KMS-11 (cell line): ENCODE results near the gene PARD3B.

Experiments used
- H2AFZ ChIP-seq: fragments of 200-600 bp; sonication (generic); 2 replicates; pipeline ENCODE4 v1.6.1; 2016; ENCODE audit warnings: antibody characterized with exemption, mixed run types, low read depth
- H3K27ac ChIP-seq: fragments of 200-600 bp; sonication (generic); 2 replicates; pipeline ENCODE4 v1.6.1; 2016; ENCODE audit warnings: mild to moderate bottlenecking, mixed run types
- H3K27me3 ChIP-seq: fragments of 200-600 bp; sonication (generic); 2 replicates; pipeline ENCODE4 v1.6.1; 2017; ENCODE audit warnings: mild to moderate bottlenecking, low read depth, mixed run types, moderate library complexity; ENCODE audit not compliant: insufficient read depth
- H3K36me3 ChIP-seq: fragments of 200-600 bp; sonication (generic); 2 replicates; pipeline ENCODE4 v1.6.1; 2017; ENCODE audit warnings: mild to moderate bottlenecking, mixed run types; ENCODE audit not compliant: insufficient read depth
- H3K4me1 ChIP-seq: fragments of 200-600 bp; sonication (generic); 2 replicates; pipeline ENCODE4 v1.6.1; 2016; ENCODE audit warnings: mild to moderate bottlenecking, low read depth, mixed run types; ENCODE audit not compliant: poor library complexity, severe bottlenecking
- H3K4me2 ChIP-seq: fragments of 200-600 bp; sonication (generic); 2 replicates; pipeline ENCODE4 v1.7.0; 2016; ENCODE audit warnings: mild to moderate bottlenecking, mixed run types
- H3K4me3 ChIP-seq: fragments of 200-600 bp; sonication (generic); IDR thresholded peaks from 2 replicates; pipeline ENCODE4 v1.6.1; 2017; ENCODE audit warnings: low read depth, low read length, mixed read lengths; ENCODE audit not compliant: insufficient read depth
- H3K79me2 ChIP-seq: fragments of 200-600 bp; sonication (generic); 2 replicates; pipeline ENCODE4 v1.6.1; 2016; ENCODE audit warnings: low read depth, mixed run types; ENCODE audit not compliant: insufficient read depth
- H3K9ac ChIP-seq: fragments of 200-600 bp; sonication (generic); 2 replicates; pipeline ENCODE4 v1.6.1; 2016; ENCODE audit warnings: mild to moderate bottlenecking, mixed run types
- H4K20me1 ChIP-seq: fragments of 200-600 bp; sonication (generic); 2 replicates; pipeline ENCODE4 v1.6.1; 2016; ENCODE audit warnings: mild to moderate bottlenecking, mixed run types; ENCODE audit not compliant: insufficient read depth
- TF ChIP-seq, protein P1 (sequence below): fragments of 200-600 bp; sonication (generic); conservative IDR thresholded peaks from 2 replicates; pipeline ENCODE4 v1.6.1; 2017; ENCODE audit warnings: low read depth, mild to moderate bottlenecking, antibody characterized with exemption, low read length, moderate library complexity, mixed read lengths

Gene PARD3B

DNA sequence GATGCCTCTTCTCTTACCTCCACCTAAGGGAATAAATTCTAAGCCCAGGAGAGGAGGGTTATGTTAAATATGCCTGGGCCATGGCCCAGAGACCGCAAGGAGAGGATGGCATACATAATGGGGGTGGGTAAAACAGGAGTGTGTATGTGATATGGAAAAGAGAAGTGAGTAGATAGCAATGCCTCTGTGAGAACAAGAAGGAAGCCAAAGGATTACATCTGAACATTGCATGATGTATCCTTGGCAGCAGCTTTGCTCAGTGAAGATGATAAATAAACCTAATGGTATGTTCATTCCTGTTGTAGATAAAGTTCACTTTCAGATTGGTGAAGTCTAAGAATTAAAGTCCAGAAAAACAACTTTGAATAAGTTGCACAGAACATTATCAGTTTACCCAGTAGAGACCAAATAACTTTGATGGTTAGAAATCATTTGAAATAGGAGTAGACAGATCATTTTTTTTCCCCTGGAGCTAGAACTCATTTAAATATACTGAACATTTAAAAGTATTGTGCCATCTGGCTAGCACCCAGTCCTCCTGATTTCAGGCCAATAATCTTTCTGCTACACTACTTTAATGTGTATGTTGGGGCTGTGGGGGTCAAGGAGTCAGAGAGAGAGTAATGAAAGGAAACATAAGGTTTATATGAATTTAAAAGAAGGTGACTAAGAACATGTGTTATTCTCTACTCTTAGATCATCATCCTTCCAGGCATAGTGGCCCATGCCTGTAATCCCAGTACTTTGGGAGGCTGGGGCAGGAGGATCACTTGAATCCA, 231.7 kb downstream of the PARD3B start:
- Histone ChIP-seq H3K27ac (no peak overlapping the region), H3K4me1 (no peaks in the 10 kb centered on the region), H3K4me3 (no peak overlapping the region), H3K79me2 (no peaks in the 10 kb centered on the region), H3K9ac (no peak overlapping the region), H3K4me2 (no peak overlapping the region), H4K20me1 (no peaks in the 10 kb centered on the region), H2AFZ (no peak overlapping the region), H3K36me3 (no peaks in the 10 kb centered on the region), H3K27me3 (no peaks in the 10 kb centered on the region)
- TF ChIP-seq, protein P1, sequence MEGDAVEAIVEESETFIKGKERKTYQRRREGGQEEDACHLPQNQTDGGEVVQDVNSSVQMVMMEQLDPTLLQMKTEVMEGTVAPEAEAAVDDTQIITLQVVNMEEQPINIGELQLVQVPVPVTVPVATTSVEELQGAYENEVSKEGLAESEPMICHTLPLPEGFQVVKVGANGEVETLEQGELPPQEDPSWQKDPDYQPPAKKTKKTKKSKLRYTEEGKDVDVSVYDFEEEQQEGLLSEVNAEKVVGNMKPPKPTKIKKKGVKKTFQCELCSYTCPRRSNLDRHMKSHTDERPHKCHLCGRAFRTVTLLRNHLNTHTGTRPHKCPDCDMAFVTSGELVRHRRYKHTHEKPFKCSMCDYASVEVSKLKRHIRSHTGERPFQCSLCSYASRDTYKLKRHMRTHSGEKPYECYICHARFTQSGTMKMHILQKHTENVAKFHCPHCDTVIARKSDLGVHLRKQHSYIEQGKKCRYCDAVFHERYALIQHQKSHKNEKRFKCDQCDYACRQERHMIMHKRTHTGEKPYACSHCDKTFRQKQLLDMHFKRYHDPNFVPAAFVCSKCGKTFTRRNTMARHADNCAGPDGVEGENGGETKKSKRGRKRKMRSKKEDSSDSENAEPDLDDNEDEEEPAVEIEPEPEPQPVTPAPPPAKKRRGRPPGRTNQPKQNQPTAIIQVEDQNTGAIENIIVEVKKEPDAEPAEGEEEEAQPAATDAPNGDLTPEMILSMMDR: no peak

DNA sequence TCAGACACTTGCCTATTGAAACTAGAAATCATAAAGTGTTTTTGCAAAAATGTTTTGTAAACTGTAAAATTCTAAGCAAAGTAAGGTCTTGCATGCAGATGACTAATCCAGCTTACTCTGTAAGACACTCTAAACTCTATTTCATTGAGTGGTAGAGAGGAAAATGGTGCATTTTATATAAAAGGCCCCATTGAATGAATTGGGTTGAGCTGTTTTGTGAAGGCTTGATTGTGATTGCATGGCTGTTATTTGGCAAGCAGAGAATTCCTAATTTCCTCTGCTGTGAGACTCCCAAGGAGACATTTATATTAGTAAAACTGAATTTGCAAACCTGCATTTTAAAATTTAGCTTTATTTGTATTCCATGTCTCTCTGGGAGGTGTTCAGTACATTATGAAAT, 234.5 kb downstream of the PARD3B start:
- Histone ChIP-seq H3K36me3 (no peaks in the 10 kb centered on the region), H4K20me1 (no peaks in the 10 kb centered on the region), H3K4me2 (no peak overlapping the region), H3K4me3 (no peak overlapping the region), H2AFZ (no peak overlapping the region), H3K9ac (no peak overlapping the region), H3K4me1 (no peaks in the 10 kb centered on the region), H3K27ac (no peak overlapping the region), H3K27me3 (no peaks in the 10 kb centered on the region), H3K79me2 (no peaks in the 10 kb centered on the region)
- TF ChIP-seq, protein P1: no peak

DNA sequence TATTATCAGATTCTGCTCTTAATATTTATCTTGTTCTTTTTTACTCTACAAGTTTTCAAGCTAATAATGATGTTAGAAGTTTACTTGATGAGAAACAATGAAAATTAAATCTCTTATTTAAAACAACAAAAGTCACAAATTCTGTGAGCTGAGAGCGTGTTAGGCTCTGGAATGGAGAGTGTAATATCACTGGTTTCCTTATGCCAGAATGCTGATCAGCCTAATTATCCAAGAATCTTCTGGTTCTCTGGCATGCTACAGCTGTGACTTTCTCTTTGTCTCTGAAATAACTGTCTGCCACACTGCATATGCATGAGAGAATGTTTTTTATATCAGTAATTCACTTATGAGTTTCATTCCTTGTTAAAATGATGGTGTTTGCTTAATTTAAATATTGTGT, 236.7 kb downstream of the PARD3B start:
- TF ChIP-seq, protein P1: no peak
- Histone ChIP-seq H3K79me2 (no peaks in the 10 kb centered on the region), H3K27ac (no peak overlapping the region), H3K9ac (no peak overlapping the region), H3K4me3 (no peak overlapping the region), H3K4me1 (no peaks in the 10 kb centered on the region), H4K20me1 (no peaks in the 10 kb centered on the region), H2AFZ (no peak overlapping the region), H3K27me3 (no peaks in the 10 kb centered on the region), H3K4me2 (no peak overlapping the region), H3K36me3 (no peaks in the 10 kb centered on the region)

DNA sequence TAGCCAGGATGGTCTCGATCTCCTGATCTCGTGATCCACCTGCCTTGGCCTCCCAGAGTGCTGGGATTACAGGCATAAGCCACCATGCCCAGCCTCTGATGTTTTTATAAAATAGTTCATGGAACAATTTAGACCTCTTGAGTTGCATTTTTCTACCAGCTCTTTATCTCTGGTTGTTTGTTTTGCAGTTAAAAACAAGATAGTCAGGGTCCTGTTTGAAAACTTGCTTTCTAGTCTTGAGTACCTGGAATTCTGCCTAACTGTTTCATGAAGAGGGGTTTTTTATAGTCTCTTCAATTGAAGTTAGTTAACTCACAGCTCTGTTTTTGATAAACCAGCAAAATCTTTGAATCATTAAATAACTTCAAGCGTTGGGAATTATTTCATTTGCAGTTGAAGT, 244.8 kb downstream of the PARD3B start:
- H3K4me3 ChIP-seq: no peak overlapping the region
- H3K4me2 ChIP-seq: no peak overlapping the region
- H4K20me1 ChIP-seq: no peaks in the 10 kb centered on the region
- H3K36me3 ChIP-seq: no peaks in the 10 kb centered on the region
- no peaks in the 10 kb centered on the region for H3K4me1 ChIP-seq
- no peaks in the 10 kb centered on the region for H3K79me2 ChIP-seq
- H3K27ac ChIP-seq: no peak overlapping the region
- no peak overlapping the region for H3K9ac ChIP-seq
- H3K27me3 ChIP-seq: no peaks in the 10 kb centered on the region
- no peak overlapping the region for H2AFZ ChIP-seq
- TF ChIP-seq, protein P1: no peak
